Retinal pigment epithelial cell (primary cell): ENCODE data around the gene MRPL19.
"Not testable (repeated sequence)": the region's sequence is repeated elsewhere in the genome, so short reads cannot be mapped to it uniquely, and the experiment has no call there.

ENCODE experiments used
- DNase-seq: peaks from one replicate; pipeline ENCODE4 v3.0.0-alpha.2; 2010; ENCODE audit warnings: low read depth
- H3K4me3 ChIP-seq: 2 replicates; pipeline ENCODE4 v1.5.1; 2011; ENCODE audit warnings: mild to moderate bottlenecking, low read length, control low read depth, moderate library complexity
- TF ChIP-seq, protein P1 (sequence below): conservative IDR thresholded peaks from 2 replicates; pipeline ENCODE4 v1.5.1; 2011; ENCODE audit warnings: low read depth, low read length, control low read depth, inconsistent platforms

Gene MRPL19

DNA sequence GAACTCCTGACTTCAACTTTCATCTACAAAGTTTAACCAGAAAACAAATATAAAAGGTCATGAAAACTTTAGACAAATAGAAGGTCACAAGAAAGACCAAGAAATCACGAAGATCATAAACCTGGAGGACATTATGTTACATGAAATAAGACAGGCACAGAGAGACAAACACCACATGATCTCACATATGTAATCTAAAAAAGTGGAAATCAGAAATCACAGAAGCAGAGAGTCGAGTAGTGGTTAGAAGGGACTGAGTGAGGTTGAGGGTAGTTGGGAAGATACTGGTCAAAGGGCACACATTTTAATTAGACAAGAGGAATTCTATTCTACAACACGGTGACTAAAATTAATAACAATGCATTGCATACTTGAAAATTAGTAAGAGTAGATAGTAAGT is 62.7 kb downstream of the MRPL19 start:
- peak overlapping the region; percentile 71 for H3K4me3 ChIP-seq
- TF ChIP-seq, protein P1, sequence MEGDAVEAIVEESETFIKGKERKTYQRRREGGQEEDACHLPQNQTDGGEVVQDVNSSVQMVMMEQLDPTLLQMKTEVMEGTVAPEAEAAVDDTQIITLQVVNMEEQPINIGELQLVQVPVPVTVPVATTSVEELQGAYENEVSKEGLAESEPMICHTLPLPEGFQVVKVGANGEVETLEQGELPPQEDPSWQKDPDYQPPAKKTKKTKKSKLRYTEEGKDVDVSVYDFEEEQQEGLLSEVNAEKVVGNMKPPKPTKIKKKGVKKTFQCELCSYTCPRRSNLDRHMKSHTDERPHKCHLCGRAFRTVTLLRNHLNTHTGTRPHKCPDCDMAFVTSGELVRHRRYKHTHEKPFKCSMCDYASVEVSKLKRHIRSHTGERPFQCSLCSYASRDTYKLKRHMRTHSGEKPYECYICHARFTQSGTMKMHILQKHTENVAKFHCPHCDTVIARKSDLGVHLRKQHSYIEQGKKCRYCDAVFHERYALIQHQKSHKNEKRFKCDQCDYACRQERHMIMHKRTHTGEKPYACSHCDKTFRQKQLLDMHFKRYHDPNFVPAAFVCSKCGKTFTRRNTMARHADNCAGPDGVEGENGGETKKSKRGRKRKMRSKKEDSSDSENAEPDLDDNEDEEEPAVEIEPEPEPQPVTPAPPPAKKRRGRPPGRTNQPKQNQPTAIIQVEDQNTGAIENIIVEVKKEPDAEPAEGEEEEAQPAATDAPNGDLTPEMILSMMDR, result no peak
- DNase-seq, result no peak

DNA sequence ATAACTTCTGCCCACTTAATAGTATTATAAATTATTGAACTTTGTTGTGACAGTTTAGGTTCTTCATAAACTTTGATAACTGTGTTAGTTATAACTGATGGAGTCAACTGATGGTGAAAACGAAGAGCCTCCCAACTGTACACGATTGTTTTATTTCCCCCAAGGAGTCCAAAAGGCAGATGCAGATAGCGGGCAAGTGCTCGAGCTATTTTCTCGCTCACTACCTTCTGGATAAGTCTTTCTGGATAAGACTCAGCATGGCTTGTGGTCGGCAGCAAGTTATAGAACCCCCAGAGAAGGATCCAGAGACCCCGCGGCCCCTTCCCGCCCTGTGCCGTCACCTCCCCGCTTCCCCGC is 63.6 kb downstream of the MRPL19 start:
- TF ChIP-seq, protein P1, result no peak
- peak overlapping the region; percentile 71 for H3K4me3 ChIP-seq
- DNase-seq, result no peak

DNA sequence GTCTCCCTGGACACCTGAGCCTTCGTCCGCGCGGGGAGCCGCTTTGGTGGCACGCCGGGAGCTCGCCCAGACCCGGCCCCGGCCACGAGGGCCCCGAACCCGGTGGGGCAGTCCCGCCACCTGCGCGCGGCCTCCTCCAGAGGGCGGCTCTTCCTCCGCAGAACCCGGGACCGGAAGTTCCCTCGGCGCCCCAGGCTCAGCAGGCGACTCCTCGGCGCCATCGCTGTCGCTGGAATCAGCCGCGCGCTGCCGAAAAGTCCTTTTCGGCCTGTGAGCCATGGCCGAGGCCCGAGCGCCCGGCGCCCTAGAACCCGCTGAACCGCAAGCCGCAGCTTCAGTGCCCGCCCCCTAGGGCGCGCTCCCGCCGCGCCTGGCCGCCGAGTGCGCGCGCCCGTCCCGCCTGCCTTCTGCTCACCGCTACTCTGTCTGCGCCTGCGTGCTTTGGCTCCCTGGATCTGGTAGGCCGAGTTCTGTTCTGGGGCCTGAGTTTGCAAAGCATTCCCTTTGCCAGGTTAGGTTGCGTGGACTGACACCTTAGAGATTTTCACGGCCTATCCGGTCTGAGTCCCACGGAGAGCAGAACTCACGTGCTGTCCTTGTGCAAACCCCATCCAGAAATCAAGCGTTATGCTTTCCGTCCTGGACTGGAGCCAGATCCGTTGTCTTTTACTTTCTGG is 64.1 kb downstream of the MRPL19 start, which contains the start of gene GCFC2:
GCFC2 (minus strand) TSS at position 339 of the 677 bp plus-strand sequence; CDS start at position 279, 60 bp downstream.
- DNase-seq, result no peak
- TF ChIP-seq, protein P1, result peak; percentile 32
- peak within 1 kb of the TSS; percentile 71 for H3K4me3 ChIP-seq

DNA sequence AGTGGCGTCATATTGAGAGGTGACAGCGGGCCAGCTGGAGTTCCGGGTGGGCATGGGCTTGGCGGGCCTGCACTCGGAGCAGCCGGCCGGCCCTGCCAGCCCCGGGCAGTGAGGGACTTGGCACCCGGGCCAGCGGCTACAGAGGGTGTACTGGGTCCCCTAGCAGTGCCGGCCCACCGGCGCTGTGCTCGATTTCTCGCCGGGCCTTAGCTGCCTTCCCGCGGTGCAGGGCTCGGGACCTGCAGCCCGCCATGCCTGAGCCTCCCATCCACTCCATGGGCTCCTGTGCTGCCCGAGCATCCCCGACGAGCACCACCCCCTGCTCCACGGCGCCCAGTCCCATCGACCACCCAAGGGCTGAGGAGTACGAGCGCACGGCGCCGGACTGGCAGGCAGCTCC is 65.0 kb downstream of the MRPL19 start:
- not testable (repeated sequence) for DNase-seq, H3K4me3 ChIP-seq

DNA sequence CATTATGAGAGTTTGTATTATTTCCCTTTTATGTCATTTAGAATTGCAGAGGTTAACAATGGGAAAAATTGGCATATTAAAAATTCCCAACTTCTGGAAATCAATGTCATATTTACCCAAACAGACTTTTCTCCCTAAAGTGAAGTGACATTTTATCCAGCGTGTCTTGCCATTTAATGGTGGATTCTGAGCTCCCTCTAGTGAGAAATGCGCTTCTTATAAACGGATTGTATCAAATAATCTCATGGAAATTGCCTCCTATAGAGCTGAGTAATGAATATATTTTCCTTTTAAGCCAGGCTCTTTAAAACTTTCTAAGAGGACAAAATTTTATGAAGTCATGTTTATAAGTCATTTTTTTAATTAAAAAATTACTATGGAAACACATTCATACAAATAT is 69.8 kb downstream of the MRPL19 start:
- DNase-seq, result no peak
- no peak overlapping the region for H3K4me3 ChIP-seq
- TF ChIP-seq, protein P1, result peak; percentile 30

DNA sequence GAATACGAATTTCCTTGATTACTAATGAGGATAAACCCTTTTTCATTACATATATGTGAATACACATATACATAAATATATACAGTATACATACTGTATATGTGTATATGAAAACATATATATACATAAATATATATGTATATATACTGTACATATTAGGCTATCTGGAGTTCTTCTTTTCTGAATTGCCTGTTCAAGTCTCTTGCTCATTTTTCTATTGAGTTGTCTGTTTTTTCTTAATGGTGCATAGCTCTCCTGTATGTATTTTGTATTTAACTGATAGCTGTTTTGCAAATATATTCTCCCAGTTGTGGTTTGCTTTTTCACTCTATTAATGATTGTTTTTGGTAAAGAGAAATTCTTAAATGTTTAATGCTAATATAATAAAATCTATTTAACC is 73.0 kb downstream of the MRPL19 start:
- H3K4me3 ChIP-seq, result no peak overlapping the region
- DNase-seq, result no peak
- TF ChIP-seq, protein P1, result no peak

DNA sequence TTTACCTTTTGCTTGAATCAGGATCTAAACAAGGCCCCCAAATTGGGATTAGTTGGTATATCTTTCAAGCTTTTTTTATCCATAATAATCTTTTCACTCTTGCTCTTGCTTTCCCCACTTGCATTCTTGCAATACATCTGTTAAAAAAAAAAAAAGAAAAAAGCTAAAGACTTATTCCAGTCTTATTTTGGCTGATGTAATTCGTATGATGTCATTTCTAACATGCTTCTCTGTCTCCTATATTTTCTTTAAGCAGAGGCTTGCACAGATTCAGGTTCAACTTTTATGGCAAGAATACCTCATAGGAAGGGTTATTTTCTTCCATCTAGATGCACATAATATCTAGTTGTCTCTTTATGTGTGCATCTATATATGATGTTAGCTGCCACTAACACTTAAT is 73.9 kb downstream of the MRPL19 start:
- DNase-seq, result no peak
- no peak overlapping the region for H3K4me3 ChIP-seq
- TF ChIP-seq, protein P1, result no peak
